HCT116 (cell line): ENCODE data around the gene DQX1. TPM values are rescaled to one million over a fixed set of nuclear protein-coding genes. Genes with fewer than 3 reads are reported as not detected.

ENCODE experiments used
- ATAC-seq: fragments of 200-7000 bp; cut with Tn5 transposase; 2 replicates; pipeline ENCODE4 v1.9.1; 2020; ENCODE audit warnings: mild to moderate bottlenecking, moderate library complexity
- BruUV-seq: library from RNA; stranded (reverse); fragments of 400-500 nt; replicated peaks from 2 replicates; lab custom pipeline; 2021; lab: Mats Ljungman, UMichigan
- CTCF ChIA-PET: fragments of 300-600 bp; sonication (Branson Sonifier 250); formaldehyde crosslinking; loops from one replicate; lab custom pipeline; 2021; ENCODE audit warnings: antibody characterized with exemption; lab: Charles Lee
- POLR2A ChIA-PET: fragments of 300-600, 350-600 bp; sonication (Branson Sonifier 250); formaldehyde crosslinking; loops from one replicate; lab custom pipeline; 2021; ENCODE audit warnings: antibody characterized with exemption; lab: Charles Lee
- RAD21 ChIA-PET, 2 experiments: fragments of 300-600 bp; sonication (Branson Sonifier 250); formaldehyde crosslinking; loops; one replicate each; lab custom pipeline; 2023; ENCODE audit warnings: low total read pairs in 2 of 2; ENCODE audit not compliant: uncharacterized antibody in 2 of 2, unreplicated experiment in 2 of 2, low non-redundant PET in 1 of 2; lab: Charles Lee
- DNase-seq: peaks from one replicate; pipeline ENCODE4 v3.0.0-alpha.2; 2010; ENCODE audit warnings: low read depth, low spot score
- H2AFZ ChIP-seq: fragments of 200-600 bp; shearing (Covaris generic), sonication (generic); 2 replicates; pipeline ENCODE4 v1.6.1; 2017; ENCODE audit warnings: low read depth, mixed run types, mixed read lengths, antibody characterized with exemption, low read length; ENCODE audit not compliant: poor library complexity, severe bottlenecking
- H3K27ac ChIP-seq: 2 replicates; pipeline ENCODE4 v1.5.1; 2012; ENCODE audit warnings: low read depth, low read length
- H3K27me3 ChIP-seq: fragments of 200-600 bp; sonication (generic); 2 replicates; pipeline ENCODE4 v1.6.1; 2016; ENCODE audit warnings: mixed run types, low read length, mixed read lengths; ENCODE audit not compliant: insufficient read depth
- H3K36me3 ChIP-seq, 2 experiments: fragments of 200-500 bp in 1 of 2; fragments of 200-600 bp in 1 of 2; sonication (Bioruptor generic) in 1 of 2; sonication (generic) in 1 of 2; 2 replicates each; pipeline versions ENCODE4 v1.5.1 to v1.6.1; 2014 to 2016; ENCODE audit warnings: low read length in 2 of 2, inconsistent platforms in 1 of 2, mixed read lengths in 1 of 2, mixed run types in 1 of 2; ENCODE audit not compliant: insufficient read depth in 2 of 2, control insufficient read depth in 1 of 2
- H3K4me1 ChIP-seq, 2 experiments: fragments of 200-600 bp in 1 of 2; sonication (generic) in 1 of 2; 2 replicates each; pipeline versions ENCODE4 v1.5.1 to v1.6.1; 2012 to 2017; ENCODE audit warnings: low read length in 2 of 2, inconsistent platforms in 1 of 2, mild to moderate bottlenecking in 1 of 2, mixed read lengths in 1 of 2, mixed run types in 1 of 2, moderate library complexity in 1 of 2; ENCODE audit not compliant: insufficient read depth in 2 of 2, control insufficient read depth in 1 of 2
- H3K4me2 ChIP-seq: fragments of 200-600 bp; sonication (generic); 2 replicates; pipeline ENCODE4 v1.6.1; 2017; ENCODE audit warnings: mixed run types, low read length, mixed read lengths
- H3K4me3 ChIP-seq, 2 experiments: fragments of 200-600 bp in 1 of 2; sonication (generic) in 1 of 2; replicated peaks in 1 of 2; 2 replicates each; pipeline ENCODE4 v1.5.1; 2011 to 2016; ENCODE audit warnings: low read length in 2 of 2, control low read depth in 1 of 2, low read depth in 1 of 2, mild to moderate bottlenecking in 1 of 2, mixed read lengths in 1 of 2, mixed run types in 1 of 2
- H3K79me2 ChIP-seq: fragments of 200-600 bp; sonication (generic); 2 replicates; pipeline ENCODE4 v1.6.1; 2017; ENCODE audit warnings: mild to moderate bottlenecking, mixed run types, low read length, moderate library complexity, mixed read lengths; ENCODE audit not compliant: insufficient read depth
- H3K9ac ChIP-seq: fragments of 200-600 bp; sonication (generic); 2 replicates; pipeline ENCODE4 v1.6.1; 2016; ENCODE audit warnings: low read length, mixed read lengths
- H3K9me2 ChIP-seq: fragments of 200-600 bp; sonication (generic), shearing (Covaris generic); 2 replicates; pipeline ENCODE4 v1.6.1; 2017; ENCODE audit warnings: mixed run types, mild to moderate bottlenecking, moderate library complexity; ENCODE audit not compliant: insufficient read depth
- H3K9me3 ChIP-seq, 2 experiments: fragments of 200-500 bp in 1 of 2; fragments of 200-600 bp in 1 of 2; sonication (Bioruptor generic) in 1 of 2; sonication (generic) in 1 of 2; 2 replicates each; pipeline ENCODE4 v1.6.1; 2014 to 2017; ENCODE audit warnings: low read length in 2 of 2, mixed read lengths in 2 of 2, inconsistent platforms in 1 of 2, low read depth in 1 of 2, mild to moderate bottlenecking in 1 of 2, mixed run types in 1 of 2, moderate library complexity in 1 of 2; ENCODE audit not compliant: control insufficient read depth in 1 of 2, insufficient read depth in 1 of 2
- H4K20me1 ChIP-seq: fragments of 200-600 bp; sonication (generic), shearing (Covaris generic); 2 replicates; pipeline ENCODE4 v1.6.1; 2017; ENCODE audit warnings: mixed run types, mild to moderate bottlenecking, moderate library complexity; ENCODE audit not compliant: insufficient read depth
- POLR2A ChIP-seq: IDR thresholded peaks from 2 replicates; pipeline ENCODE4 v1.7.0; 2011; ENCODE audit warnings: borderline replicate concordance; ENCODE audit not compliant: insufficient read depth, insufficient read length; ENCODE audit errors: extremely low read depth
- SP1 ChIP-seq: IDR thresholded peaks from 2 replicates; pipeline ENCODE4 v1.6.1; 2012; ENCODE audit warnings: low read depth
- ZFX ChIP-seq: fragments of 450-650 bp; IDR thresholded peaks from 2 replicates; pipeline ENCODE4 v1.6.1; 2017
- intact Hi-C: fragments of 100-400 bp; cut with micrococcal nuclease; formaldehyde crosslinking; loops from 2 replicates; pipeline ENCODE4 v1.10.0; 2022
- total RNA-seq: library from RNA; stranded (reverse); gene quantifications from one replicate; pipeline ENCODE4 v1.2.1, GENCODE V29; 2021; ENCODE audit not compliant: unreplicated experiment
- TF ChIP-seq, protein P1 (sequence below), 3 experiments: fragments of 200-600 bp in 1 of 3; sonication (generic) in 1 of 3; IDR thresholded peaks in 2 of 3; conservative IDR thresholded peaks in 1 of 3; 2 replicates each; pipeline ENCODE4 v1.5.1; 2012 to 2017; ENCODE audit warnings: low read depth in 2 of 3, low read length in 2 of 3, antibody characterized with exemption in 1 of 3, borderline replicate concordance in 1 of 3, control low read depth in 1 of 3, mild to moderate bottlenecking in 1 of 3, mixed read lengths in 1 of 3, mixed run types in 1 of 3, moderate library complexity in 1 of 3; ENCODE audit not compliant: insufficient read depth in 1 of 3

Gene DQX1
- total RNA-seq, 1 experiment from 2014 or later = 0.98 TPM

DNA sequence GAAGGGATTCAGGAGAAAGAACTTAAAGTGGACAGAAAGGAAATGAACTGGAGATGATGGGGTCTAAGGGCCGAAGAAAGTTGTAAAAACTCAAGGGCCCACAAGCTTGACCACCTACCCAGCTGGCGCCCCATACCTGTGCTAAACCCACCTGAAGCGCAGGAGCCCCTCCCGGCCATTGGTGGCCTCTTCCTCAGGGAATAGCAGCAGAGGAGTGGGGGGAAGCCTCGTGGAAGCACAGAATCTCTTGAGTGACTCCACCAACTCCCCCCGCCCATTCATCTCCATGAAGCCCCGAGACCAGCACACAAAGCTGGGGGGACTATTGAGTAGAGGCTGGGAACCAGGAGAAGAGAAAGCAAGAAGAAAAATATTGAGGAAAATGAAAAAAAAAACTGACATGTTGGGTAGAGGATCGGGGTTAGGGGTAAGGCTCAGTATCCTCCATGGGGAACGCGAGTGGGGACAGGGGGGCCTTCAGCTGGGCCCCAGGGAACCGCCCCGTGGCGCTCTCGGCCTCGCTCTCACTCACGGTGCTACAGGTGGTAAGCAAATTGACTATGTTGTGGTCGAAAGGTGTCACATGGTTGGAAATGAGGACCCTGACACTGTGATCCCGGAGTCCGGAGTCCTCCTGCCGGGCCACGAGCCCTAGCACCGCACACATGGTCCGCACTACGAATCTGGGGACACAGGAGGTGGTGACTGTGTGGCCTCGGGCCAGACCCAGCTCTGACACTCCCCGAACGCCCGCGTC is 2.7 kb upstream of the DQX1 start:
- intact Hi-C loops = loop anchor here (1.0 kb wide), 2 partner anchors 45 to 74 kb away; partner anchors contain the start of gene TTC31
- CTCF ChIA-PET = no interaction called here
- TF ChIP-seq, protein P1, sequence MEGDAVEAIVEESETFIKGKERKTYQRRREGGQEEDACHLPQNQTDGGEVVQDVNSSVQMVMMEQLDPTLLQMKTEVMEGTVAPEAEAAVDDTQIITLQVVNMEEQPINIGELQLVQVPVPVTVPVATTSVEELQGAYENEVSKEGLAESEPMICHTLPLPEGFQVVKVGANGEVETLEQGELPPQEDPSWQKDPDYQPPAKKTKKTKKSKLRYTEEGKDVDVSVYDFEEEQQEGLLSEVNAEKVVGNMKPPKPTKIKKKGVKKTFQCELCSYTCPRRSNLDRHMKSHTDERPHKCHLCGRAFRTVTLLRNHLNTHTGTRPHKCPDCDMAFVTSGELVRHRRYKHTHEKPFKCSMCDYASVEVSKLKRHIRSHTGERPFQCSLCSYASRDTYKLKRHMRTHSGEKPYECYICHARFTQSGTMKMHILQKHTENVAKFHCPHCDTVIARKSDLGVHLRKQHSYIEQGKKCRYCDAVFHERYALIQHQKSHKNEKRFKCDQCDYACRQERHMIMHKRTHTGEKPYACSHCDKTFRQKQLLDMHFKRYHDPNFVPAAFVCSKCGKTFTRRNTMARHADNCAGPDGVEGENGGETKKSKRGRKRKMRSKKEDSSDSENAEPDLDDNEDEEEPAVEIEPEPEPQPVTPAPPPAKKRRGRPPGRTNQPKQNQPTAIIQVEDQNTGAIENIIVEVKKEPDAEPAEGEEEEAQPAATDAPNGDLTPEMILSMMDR (IDR thresholded peaks at IDR 0.05 in 2 of 3, conservative IDR thresholded peaks at IDR 0.05 in 1 of 3; ENCODE audit: borderline replicate concordance in 1 of 3, insufficient read depth in 1 of 3, low read depth in 2 of 3, low read length in 2 of 3) = 0 out of 6 replicates have a peak, but pooled peaks of 1 of the 3 experiments have one; percentile 11
- no peak for TF ChIP-seq POLR2A
- TF ChIP-seq, all 23 proteins: peak for 1
- H3K27ac ChIP-seq = peak overlapping the region; percentile 94
- H3K36me3 ChIP-seq = peaks cover 18 to 27% of the 10 kb centered on the region in 2 experiments
- H3K4me3 ChIP-seq = peak overlapping the region; percentile 98 to 100
- ChIA-PET POLR2A (interaction anchor here (1.4 kb wide), 1 partner anchor 57 kb away, joined by 3 read pairs; the partner anchor contains the start of gene MRPL53), RAD21 (no interaction called here)
- H3K4me1 ChIP-seq = peaks cover 14 to 30% of the 10 kb centered on the region in 2 experiments
- peaks cover 42% of the 10 kb centered on the region for H3K79me2 ChIP-seq
- H3K4me2 ChIP-seq = peak overlapping the region; percentile 86
- no peaks in the 10 kb centered on the region for H3K9me3 ChIP-seq
- no peaks in the 10 kb centered on the region for H3K27me3 ChIP-seq
- H3K9ac ChIP-seq = peak overlapping the region; percentile 98
- H4K20me1 ChIP-seq = no peaks in the 10 kb centered on the region
- H2AFZ ChIP-seq = no peak overlapping the region
- no peak for DNase-seq
- BruUV-seq = TSS peak; percentile 65
- no peaks in the 10 kb centered on the region for H3K9me2 ChIP-seq
- ATAC-seq = peak; percentile 18

DNA sequence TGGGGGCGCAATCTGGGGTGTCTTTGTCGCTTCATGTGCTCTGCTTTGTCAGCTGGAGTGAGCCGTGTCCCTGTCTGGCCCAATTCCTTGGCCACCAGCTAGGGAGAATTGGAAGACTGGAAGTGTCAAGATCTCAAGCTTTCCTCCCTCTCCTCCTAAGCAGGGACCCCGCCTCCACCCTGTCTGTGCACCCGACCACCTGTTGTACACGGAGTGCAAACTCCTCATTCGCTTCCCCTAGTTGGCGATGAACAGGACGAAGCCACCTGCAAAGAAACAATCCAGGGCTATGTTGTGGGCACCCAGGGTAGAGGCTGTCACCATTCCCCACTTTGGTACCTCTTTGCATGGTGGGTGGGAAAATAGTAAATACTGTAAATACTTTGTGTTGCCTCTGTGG is 1.7 kb upstream of the DQX1 start:
- Histone ChIP-seq H2AFZ (no peak overlapping the region), H3K4me3 (peak overlapping the region in 1 of 2 experiments; percentile 100; a peak in 3 of 4 replicates), H3K4me1 (peaks cover 14 to 30% of the 10 kb centered on the region in 2 experiments), H3K9ac (peak overlapping the region; percentile 98; the same call in 1 of the 2 replicates), H3K4me2 (peak overlapping the region; percentile 86), H3K9me3 (no peaks in the 10 kb centered on the region), H4K20me1 (no peaks in the 10 kb centered on the region), H3K36me3 (peaks cover 18 to 27% of the 10 kb centered on the region in 2 experiments), H3K9me2 (no peaks in the 10 kb centered on the region), H3K27me3 (no peaks in the 10 kb centered on the region), H3K27ac (no peak overlapping the region), H3K79me2 (peaks cover 42% of the 10 kb centered on the region)
- intact Hi-C loops = no loop called here
- ChIA-PET CTCF (no interaction called here), POLR2A (no interaction called here), RAD21 (no interaction called here)
- no peak for DNase-seq
- TF ChIP-seq SP1 (no peak), ZFX (no peak), POLR2A (no peak)
- ATAC-seq = no peak
- BruUV-seq = no TSS peak
